Breast epithelium (tissue), 3 donors: ENCODE data around the gene CAPN1.

ENCODE experiments used
- CTCF ChIP-seq, 3 donors: fragments of 450-650 bp; IDR thresholded peaks; one replicate each; pipeline ENCODE4 v1.5.1; 2016 to 2017; ENCODE audit warnings: antibody characterized with exemption in 3 of 3, mild to moderate bottlenecking in 3 of 3, moderate library complexity in 3 of 3
- POLR2A ChIP-seq: fragments of 450-650 bp; IDR thresholded peaks from one replicate; pipeline ENCODE4 v1.6.1; 2016; ENCODE audit warnings: antibody characterized with exemption, mild to moderate bottlenecking, moderate library complexity
- POLR2AphosphoS5 ChIP-seq, 3 donors: sonication (generic); formaldehyde crosslinking; IDR thresholded peaks; one replicate each; pipeline ENCODE4 v1.6.1; 2017; ENCODE audit warnings: antibody characterized with exemption in 3 of 3

DNA sequence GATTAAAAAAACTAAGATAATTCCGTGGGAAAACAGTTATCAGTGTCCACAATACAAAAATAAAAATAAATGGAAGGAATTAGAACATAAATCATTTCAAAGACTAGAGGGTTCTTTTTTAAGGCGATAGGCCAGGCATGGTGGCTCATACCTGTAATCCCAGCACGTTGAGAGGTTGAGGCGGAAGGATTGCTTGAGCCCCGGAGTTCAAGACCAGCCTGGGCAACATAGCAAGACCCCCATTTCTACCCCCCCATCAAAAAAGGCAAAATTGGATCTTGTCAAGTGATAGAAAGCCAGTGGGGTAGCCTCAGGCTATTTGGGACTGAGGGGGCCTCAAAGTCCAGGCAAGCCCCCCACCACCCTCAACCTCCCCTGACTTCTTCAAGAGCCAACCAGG is 59.4 kb downstream of the CAPN1 start:
- no peak for TF ChIP-seq POLR2A
- TF ChIP-seq CTCF (IDR thresholded peaks at IDR 0.05) = no peak
- no peak for TF ChIP-seq POLR2AphosphoS5 (IDR thresholded peaks at IDR 0.05)
